Activated CD4-positive, alpha-beta T cell treated with anti-CD3 and anti-CD28 coated beads, Interleukin-2, Interleukin-6, amounts not matched to agents 100 ng/mL and 50 ng/mL, durations not matched to agents 16 hours and 8 hours (primary cell): Measurements from ENCODE around the gene KCNQ1.

Experiments
- DNase-seq: peaks from one replicate; pipeline ENCODE4 v3.0.0-alpha.2; 2020

KCNQ1 gene

DNA sequence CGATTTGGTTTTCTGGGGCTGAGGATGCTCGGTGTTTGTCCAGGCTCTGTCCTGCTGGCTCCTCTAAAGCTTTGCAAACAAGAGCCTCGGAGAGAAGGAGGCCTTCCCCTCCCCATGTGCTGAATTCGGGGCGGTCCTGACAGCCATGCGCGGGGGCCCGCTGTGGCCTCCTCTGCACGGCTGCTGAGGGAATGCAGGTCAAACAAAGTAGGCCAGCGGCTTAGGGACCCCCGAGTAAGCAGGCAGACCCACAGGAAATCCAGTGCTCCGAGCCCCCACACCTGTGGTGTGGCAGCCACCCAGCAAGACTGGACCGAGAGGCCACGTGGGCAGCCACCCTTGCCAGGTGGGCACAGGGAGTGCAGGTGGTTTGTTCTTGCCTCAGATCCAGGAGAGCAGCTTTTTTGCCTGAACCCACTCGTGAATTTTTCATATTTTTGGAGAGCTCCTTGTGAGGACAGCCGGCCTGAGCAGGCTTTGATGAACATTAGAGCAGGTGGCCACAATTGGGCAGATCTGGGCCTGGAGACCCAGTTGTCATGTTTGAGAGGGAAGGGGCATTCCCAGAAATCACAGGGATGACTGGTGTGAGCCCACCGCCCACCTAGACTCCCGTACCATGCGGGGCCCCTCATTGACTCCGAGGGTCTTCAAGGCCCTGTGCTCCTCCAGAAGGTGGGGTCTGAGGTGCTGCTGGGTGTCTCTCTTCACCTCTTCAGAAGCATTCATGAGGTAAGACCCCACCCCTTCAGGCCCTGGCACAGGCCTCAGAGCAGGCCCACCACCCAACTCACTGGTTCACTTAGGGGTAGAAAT, 298.0 kb downstream of the KCNQ1 start:
- DNase-seq = no peak

GRCh38 chr11:2743427-2744110, 298.8 kb downstream of the KCNQ1 start:
- DNase-seq = no peak

DNA sequence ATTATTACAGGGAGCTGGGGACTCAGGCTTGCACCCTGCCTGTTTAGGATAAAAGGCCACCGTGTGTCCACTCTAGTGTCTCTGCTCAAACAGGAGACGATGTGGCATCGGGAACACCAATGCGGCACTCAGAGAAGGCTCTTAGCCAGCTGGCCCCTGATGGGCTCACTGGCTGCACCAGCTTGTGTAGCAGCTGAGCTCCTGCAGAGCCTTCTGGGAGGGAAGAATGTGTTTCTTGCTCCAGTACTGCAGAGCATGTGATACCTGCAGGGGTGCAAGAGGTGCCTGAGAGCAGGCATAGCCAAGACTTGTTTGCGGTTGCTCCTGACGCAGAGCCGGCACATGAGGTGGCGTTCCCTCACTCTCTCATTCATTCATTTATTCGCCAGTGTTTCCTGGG, 299.4 kb downstream of the KCNQ1 start:
- no peak for DNase-seq

DNA sequence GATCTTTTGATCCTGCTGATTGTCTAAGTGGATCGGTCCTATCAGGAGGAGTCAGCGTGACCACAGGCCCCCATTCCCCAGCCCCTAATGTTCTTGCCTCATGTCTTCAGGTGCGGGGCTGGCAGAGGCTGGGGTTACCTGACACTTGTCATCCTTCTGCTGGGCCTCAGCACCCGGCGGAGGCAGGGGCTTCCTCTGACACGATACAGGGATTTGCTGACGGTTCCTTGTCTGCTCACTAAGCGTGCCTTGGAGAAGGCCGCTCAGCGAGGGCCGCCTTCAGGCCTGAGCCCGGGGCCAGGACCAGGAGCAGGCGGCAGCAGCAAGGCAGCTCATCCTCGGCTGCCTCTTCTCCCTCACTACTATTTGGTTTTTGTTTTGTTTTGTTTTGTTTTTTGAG, 300.7 kb downstream of the KCNQ1 start:
- DNase-seq = no peak

GRCh38 chr11:2746401-2747247, 301.8 kb downstream of the KCNQ1 start:
- no peak for DNase-seq

- DNase-seq = no peak
Observed at GRCh38 chr11:2747248-2748027, 302.6 kb downstream of the KCNQ1 start.

DNA sequence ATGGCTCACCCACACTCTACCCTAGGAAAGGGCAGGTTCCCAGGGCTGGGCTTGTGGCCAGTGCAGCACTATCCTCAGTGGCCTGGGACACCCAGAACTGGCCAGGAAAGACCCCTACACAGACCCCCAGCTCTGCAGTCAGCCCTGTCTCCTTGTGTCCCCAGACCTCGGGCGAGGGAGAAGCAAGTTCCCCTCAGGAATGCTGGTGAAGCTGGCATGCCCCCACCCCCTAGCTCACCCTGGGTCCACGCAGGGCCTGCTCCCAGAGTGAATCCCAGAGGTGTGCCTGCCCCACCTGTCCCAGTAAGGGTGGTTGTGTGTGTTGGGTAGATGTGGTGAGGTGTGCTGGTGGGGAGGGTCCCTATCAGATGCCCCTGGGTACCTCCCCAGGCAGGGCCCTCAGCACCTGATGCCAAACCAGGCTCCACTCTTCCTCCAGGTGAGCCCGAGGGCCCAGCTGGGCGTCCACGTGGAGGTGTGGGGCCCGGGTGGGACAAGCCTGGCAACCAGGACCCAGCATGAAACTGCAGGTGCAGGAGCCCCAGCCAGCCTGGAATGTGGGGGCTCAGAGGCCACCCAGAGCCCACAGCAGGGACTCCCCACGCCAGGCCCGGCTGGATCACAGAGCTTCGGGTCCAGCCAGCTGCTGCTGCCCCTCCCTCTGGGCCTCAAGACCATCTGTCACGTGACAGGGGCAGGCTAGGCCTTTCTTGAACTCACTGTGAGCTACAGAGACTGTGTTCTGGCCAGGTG, 303.4 kb downstream of the KCNQ1 start:
- DNase-seq = no peak

DNA sequence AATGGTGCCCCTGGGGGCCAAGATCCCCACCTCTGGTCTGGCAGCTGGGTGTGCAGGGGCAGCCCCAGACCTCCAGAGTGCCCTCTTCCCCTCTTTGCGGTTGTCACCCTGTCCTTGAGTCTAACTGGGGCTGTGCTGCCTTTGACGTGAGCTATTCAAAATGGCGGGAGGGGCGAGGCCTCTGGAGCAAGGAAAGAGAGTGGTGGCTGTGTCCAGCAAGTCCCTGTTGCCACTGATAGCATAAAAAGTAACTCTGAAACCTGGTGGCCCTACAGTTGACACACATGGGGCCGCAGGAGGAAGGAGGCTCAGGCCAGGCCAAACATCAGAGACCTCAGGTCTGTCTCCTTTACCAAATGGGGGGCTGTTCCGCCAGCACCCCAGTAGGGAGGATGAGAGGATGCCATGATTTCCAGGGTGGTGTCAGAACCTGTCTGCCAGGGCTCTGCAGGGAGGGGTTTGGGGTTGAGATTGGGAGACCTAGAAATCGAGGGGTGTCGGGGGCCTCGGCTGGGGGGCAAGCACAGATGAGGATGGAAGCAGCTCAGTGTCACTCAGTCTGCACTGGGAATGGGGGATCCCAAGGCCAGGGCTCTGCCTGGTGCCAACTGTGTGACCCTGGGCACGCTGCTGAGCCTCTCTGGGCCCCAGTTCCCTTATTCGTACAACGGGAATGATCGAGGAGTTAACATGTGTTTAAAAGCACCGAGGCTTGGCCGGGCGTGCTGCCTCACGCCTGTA, 304.2 kb downstream of the KCNQ1 start:
- no peak for DNase-seq

DNA sequence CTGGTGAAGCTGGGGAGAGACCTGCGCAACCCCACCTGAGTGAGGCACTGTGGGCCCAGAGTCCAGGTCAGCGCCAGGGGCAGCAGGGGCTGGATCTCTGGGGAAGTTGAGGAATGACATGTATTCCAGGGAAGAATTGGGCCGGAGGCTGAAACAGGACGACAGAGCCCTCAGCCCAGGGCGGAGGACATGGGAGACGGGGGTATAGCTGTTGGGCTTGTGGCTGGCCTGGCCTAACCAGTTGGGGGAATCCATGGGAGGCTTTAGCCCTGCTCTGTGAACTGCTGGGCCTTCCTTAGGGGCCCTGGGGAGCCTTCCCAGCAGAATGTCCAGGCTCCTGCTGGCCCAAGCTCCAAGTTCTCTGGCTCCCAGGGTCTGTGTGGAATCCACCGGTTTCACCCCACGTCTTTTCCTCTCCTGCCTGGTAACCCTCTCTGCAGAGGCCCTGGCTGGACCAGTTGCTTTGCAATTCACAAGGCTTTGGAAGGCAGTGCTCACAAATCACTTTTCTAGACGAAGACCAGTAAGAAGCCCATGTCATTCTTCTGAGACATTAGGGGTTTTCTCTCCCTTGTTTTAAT, 305.4 kb downstream of the KCNQ1 start:
- DNase-seq = no peak

DNA sequence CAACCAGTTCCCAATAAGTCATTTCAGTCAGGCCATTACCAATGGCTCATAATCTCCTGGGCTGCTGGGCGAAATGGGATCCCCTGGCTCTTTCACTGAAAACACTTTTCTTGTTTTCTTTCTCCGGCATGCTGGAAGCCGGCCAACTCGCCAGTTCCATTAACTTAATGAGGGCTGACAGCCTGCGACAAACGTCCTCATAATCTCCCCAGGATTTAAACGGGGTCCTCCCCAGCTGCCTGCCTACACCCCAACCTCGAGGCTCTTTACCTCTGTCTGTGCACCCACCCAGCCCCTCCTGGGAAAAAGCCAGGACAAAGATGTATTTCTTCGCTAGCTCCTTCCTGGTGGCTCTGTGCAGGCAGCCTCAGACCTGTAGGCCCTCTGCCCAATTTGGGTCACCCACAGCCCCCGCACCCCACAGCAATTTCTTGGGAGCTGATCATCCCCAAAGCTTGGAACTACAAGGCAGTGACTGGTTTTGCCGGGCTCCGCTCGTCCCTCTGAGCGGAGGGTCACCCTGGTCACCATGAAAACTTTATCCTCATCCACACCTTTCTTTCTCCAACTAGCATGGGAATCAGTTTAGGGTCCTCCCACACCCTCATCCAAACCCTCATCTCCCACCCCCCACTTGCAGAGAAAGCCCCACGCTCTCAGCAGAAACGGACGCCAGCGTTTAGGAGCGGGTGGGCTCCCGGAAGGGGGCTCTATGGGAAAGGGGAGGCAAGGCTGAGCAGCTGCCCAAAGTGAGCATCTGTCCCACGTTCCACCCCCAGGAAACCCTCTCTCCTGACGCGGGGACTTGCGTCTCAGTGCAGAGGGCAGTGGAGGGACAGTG, 306.1 kb downstream of the KCNQ1 start:
- DNase-seq = no peak

DNA sequence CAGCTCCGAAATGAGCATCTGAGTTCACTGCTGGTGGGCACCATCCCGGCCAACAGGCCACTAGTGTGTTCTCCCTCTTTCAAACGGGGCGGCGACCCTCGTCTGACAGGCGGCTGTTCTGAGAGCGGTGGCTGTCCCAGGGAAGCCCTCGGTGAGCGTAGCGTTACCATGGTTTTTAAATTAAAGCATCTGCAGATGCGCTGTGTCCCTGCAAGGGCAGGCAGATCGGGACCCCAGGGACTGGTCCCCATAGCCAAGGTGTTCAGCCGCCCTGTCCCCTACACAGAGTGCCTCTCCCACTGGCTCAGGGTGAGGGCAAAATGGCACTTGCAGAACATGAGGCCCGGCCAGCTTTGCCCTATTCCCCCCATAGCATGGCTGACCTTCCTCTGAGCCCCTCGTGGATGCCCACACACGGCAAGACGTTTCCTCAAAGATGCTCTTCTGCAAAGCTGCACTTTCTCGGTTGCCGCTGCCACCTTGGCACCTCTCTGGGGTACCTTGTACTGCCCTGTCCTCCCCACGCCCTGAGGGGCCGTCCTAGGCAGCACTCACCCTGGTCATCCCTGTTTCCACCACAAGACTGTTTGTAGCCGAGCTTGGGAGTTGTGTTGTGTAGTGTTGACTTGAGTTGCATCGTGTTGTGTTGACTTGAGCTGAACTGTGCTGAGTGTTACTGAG, 306.9 kb downstream of the KCNQ1 start:
- no peak for DNase-seq

DNA sequence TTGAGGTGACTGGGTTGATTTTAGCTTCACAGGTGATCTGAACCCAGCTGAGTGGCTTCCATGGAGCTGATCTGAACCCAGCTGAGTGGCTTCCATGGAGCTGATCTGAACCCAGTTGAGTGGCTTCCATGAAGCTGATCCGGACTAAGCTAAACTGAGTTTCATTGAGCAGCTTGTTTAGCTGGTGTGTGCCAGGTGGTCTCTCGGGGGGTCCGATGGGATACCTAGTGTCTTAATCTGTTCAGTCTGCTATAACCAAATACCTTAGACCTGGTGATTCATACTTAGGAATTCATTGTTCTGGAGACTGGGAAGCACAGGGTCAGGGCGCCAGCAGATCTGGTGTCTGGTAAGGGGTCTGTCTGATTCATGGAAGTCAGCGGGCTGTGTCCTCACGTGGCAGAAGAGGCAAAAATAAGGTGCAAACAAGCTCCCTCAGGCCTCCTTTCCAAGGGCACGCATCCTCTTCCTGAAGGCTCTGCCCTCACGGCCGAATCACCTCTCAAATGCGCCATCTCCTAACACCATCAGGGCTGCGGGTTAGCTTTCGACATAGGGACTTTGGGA, 307.5 kb downstream of the KCNQ1 start:
- no peak for DNase-seq

GRCh38 chr11:2752923-2753322, 308.1 kb downstream of the KCNQ1 start:
- DNase-seq = no peak

DNA sequence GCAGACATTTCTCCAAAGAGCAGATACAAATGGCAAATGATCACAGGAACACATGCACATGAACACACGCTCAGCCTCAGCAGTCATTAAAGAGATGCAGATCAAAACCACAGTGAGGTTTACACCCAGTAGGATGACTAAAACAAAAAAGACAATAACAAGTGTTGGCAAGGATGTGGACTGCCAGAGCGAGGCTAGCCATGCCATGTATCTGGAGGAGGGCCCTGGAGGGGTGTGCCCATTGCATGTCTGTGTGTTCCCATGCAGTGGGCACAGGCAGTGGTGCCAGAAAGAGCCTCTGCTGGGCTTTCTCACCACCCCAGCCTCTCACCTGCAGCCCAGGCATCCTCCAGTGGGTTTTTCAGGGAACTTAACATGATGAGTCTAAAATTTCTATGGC, 309.2 kb downstream of the KCNQ1 start:
- DNase-seq = no peak

DNA sequence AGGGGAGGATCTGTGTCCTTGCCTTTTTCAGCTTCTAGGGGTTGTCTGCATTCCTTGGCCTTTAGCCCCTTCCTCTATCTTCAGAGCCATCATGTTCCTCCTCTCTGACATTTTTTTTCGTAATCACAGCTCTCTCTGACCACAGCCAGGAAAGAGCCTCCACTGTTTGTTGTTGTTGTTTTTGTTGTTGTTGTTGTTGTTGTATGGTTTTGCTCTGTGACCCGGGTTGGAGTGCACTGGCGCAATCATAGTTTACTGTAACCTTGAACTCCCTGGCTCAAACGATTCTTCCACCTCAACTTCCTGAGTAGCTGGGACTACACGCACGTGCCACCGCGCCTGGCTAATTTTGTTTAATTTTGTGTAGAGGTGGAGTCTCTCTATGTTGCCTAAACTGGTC, 310.3 kb downstream of the KCNQ1 start:
- DNase-seq = no peak

DNA sequence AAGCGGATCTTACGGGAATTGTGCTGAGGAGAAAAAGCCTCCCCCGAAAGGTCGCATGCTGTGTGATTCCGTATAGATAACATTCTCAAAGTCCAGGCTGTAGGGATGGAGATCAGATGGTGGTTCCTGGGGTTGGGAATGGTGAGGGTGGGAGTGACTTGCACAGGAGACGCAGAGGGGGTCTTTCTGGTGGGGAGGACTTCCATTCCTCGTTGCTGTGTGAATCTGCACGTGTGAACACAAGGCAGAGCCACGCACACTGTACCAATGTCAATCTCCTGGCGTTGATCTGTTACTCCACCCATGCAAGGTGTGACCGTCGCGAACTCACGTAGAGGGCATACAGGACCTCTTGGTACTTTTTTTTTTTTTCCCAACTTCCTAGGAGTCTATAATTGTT, 313.9 kb downstream of the KCNQ1 start:
- no peak for DNase-seq

DNA sequence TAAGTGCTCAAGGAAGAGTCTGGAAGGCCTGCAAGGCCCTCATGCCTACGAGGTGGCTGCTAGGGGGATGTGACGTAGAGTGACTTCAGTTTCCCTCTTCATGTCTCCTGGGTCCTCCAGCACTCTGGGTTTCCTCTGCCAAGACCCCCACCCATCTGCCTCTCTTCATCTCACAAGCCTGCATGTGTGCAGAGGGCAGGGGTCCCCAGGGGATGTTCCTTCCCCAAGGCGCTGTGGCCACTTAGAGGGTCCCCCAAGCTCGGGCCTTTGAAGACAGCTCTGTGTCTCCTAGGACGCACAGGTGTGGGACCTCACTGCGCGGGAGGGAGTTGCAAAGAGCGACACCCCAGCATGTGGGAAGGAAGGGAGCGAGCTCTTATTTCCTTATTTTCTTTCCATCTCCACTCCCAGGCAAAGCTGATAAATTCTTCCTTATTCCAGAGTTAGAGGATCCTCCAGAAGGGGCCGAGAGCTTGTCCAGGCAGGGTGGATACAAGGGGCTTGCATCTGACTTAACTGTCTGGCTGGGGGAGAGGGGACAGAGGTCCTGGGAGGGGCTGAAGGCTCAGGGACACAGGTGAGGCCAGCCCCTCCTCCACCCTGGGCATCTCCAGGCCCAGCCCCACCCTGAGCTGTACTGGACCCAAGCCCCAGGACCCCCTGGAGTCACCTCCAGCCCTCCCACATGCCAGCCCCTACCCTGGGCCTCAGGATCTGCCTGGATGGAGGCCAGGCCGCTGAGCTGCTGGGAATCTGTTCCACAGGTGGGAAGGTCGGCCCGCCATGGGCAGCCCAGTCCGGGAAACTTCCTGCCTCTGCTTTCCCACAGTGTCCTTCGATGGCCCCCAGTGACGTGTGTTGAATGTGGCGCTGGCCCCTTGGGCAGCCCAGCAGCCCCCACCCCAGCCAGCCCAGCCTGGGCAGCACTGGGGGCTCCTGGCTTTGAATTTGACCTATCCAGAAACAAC, 314.7 kb downstream of the KCNQ1 start:
- no peak for DNase-seq
